GM19324 (cell line): ENCODE data around the gene JKAMP.

Experiments used
- ATAC-seq: cut with Tn5 transposase; IDR thresholded peaks from one replicate; pipeline ENCODE4 v1.9.1; 2021; ENCODE audit warnings: mild to moderate bottlenecking, moderate library complexity; ENCODE audit not compliant: unreplicated experiment, low FRiP score

The JKAMP gene

GRCh38 chr14:59537476-59537875 is 53.2 kb downstream of the JKAMP start:
- ATAC-seq, result no peak

DNA sequence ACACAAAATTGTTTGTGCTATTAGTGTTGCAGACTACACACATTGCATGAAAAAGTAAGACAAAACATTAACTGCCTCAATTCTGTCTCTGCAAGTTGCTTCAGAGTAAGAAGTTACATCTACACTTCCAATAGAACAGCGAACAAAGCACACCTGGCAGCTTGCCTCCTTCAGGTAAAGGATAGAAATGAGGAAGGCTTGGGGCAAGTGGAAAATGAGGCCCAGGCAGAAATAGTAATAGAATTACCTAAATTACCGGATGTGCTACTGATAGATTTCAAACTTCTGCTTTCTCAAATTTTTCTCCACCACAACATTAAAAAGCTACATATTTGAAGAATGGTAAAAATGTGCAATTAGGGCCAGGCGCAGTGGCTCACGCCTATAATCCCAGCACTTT is 54.6 kb downstream of the JKAMP start:
- no peak for ATAC-seq

DNA sequence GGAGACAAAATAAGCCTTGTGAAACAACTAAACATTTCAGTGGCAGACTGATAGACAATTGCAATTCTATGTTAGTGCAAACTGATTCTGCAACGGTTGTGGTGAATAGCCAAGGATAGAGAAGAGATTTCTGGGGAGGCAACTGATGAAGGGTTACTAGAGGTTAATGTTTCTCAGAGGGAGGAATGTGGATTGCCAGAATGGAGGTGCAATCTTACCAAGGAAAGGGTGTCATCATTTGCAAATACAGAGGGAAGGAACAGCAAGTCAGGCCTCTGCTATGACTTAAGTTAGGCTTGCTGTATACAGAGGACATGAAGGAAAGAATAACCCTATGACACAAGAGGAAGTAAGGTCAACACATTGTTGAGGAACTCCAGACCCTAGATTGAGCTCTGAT is 56.5 kb downstream of the JKAMP start:
- ATAC-seq, result no peak

DNA sequence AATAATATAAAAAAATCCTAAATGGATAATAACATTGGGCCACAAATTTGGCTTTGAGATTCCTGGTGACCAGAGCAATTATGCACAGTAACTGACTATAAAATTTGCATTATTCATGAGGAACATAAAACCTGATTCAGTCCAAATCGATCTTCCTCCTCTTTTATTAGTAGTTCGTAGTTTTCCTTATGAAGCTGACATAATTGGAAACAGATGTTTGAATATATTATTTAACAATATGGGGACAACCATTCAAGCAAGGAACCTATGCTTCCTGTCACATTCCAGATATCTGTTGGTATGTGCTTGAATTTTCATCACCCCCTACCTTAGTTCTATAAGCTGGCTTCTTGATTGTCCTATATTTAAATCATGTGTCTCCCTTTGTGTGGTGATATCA is 57.4 kb downstream of the JKAMP start:
- ATAC-seq, result no peak

DNA sequence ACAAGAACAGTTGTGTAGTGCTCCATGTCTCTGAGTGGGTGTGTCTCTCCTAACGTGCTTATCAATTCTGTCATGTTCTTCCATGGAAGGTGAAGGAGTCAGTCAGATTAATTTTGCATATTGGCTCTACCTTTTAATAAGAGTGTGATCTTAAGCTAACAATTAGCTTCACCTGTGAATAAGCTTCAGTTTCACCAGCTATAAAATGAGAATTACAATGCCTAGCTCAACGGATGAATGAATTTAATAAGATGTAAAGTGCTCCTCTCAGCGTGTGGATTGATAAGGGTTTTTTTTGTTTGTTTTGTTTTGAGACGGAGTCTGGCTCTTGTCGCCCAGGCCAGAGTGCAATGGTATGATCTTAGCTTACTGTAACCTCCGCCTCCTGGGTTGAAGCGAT is 59.6 kb downstream of the JKAMP start:
- no peak for ATAC-seq

DNA sequence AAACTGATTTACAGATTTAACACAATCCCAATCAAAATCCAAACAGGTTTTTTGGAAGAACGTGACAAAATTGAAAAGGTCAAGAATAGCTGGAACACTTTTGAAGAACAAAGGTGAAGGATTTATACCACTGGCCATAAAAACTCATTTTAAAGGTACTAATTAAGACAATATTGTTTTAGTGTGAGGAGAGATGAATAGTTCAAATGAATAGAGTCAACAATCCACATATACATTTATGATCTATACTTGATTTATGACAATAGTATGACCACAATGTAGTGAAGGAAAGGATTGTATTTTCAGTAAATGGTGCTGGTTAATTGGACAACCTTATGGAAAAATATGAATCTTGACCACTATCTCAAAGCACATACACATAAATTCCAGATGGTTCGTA is 63.0 kb downstream of the JKAMP start:
- no peak for ATAC-seq
